Measurements from ENCODE around the gene NAPA. TPM values are rescaled to one million over a fixed set of nuclear protein-coding genes. Genes with fewer than 3 reads are reported as not detected.

NAPA gene
- total RNA-seq, 3 donors from 2014 or later: 109 to 145 (median 124) TPM

- no peak for TF ChIP-seq CTCF (IDR thresholded peaks at IDR 0.05)
- intact Hi-C loops (cut with DNase I, micrococcal nuclease): no loop called here
- no peak for ATAC-seq
These were observed 19.8 kb upstream of the NAPA start for GRCh38 chr19:47534628-47535027.

GRCh38 chr19:47531640-47532387 is 17.0 kb upstream of the NAPA start:
- Histone ChIP-seq H3K9me3 (no peaks in the 10 kb centered on the region), H3K36me3 (ENCODE audit: low read depth) (no peaks in the 10 kb centered on the region), H3K4me1 (ENCODE audit: low read depth) (no peaks in the 10 kb centered on the region), H3K4me3 (no peak overlapping the region)
- ATAC-seq (no peak), DNase-seq (no peak)
- intact Hi-C loops (cut with DNase I, micrococcal nuclease): no loop called here
- TF ChIP-seq CTCF (IDR thresholded peaks at IDR 0.05): no peak

More at GRCh38 chr19:47534628-47535027, 19.8 kb upstream of the NAPA start:
- Histone ChIP-seq H3K9me3 (no peaks in the 10 kb centered on the region), H3K4me3 (no peak overlapping the region), H3K36me3 (ENCODE audit: low read depth) (no peaks in the 10 kb centered on the region), H3K4me1 (ENCODE audit: low read depth) (no peaks in the 10 kb centered on the region)
- DNase-seq: no peak

- H3K36me3 ChIP-seq (ENCODE audit: low read depth): no peaks in the 10 kb centered on the region
- no peaks in the 10 kb centered on the region for H3K9me3 ChIP-seq
- ATAC-seq (no peak), DNase-seq (no peak)
- intact Hi-C loops (cut with DNase I, micrococcal nuclease): no loop called here
- no peaks in the 10 kb centered on the region for H3K4me1 ChIP-seq (ENCODE audit: low read depth)
- TF ChIP-seq CTCF (IDR thresholded peaks at IDR 0.05): no peak
- no peak overlapping the region for H3K4me3 ChIP-seq
These were observed 14.3 kb upstream of the NAPA start for GRCh38 chr19:47529018-47529742.

- no peak overlapping the region for H3K4me3 ChIP-seq
- H3K36me3 ChIP-seq (ENCODE audit: low read depth): no peaks in the 10 kb centered on the region
- intact Hi-C loops (cut with DNase I, micrococcal nuclease): no loop called here
- peaks cover 6% of the 10 kb centered on the region for H3K4me1 ChIP-seq (ENCODE audit: low read depth)
- TF ChIP-seq CTCF (IDR thresholded peaks at IDR 0.05): no peak
- ATAC-seq: no peak
- H3K9me3 ChIP-seq: no peaks in the 10 kb centered on the region
- no peak for DNase-seq
These were observed 11.9 kb upstream of the NAPA start for GRCh38 chr19:47526798-47527197.

- intact Hi-C loops (cut with DNase I, micrococcal nuclease): no loop called here
- Histone ChIP-seq H3K36me3 (ENCODE audit: low read depth) (no peaks in the 10 kb centered on the region), H3K4me3 (no peak overlapping the region), H3K4me1 (ENCODE audit: low read depth) (peaks cover 6% of the 10 kb centered on the region), H3K9me3 (no peaks in the 10 kb centered on the region)
- ATAC-seq (peak; percentile 78), DNase-seq (peak in 2 of 3 donors; percentile 59 to 62)
- no peak for TF ChIP-seq CTCF (IDR thresholded peaks at IDR 0.05)
These were observed 8.6 kb upstream of the NAPA start for GRCh38 chr19:47523473-47523872.

Measured in mucosa of descending colon (tissue), 3 donors.